WTC11 (cell line): ENCODE measurements around the gene NSL1. TPM values are rescaled to one million over a fixed set of nuclear protein-coding genes. Genes with fewer than 3 reads are reported as not detected.

ENCODE experiments used
- ATAC-seq: fragments of 200-7000 bp; cut with Tn5 transposase; 2 replicates; pipeline ENCODE4 v1.10.0; 2021; ENCODE audit warnings: mild to moderate bottlenecking, moderate library complexity
- CTCF ChIA-PET: fragments of 300-600 bp; sonication (Branson Sonifier 250); formaldehyde crosslinking; loops from one replicate; lab custom pipeline; 2021; ENCODE audit warnings: antibody characterized with exemption; lab: Charles Lee
- POLR2A ChIA-PET: fragments of 350-600 bp; sonication (Branson Sonifier 250); formaldehyde crosslinking; loops from one replicate; lab custom pipeline; 2021; ENCODE audit warnings: antibody characterized with exemption; lab: Charles Lee
- DNase-seq: peaks from one replicate; pipeline ENCODE4 v3.0.0; 2021; ENCODE audit warnings: low spot score
- H3K27ac Mint-ChIP-seq: 2 replicates; pipeline ENCODE4 v1.8.0; 2021; ENCODE audit warnings: mixed read lengths
- H3K27me3 Mint-ChIP-seq: 2 replicates; pipeline ENCODE4 v1.8.0; 2021; ENCODE audit warnings: low read depth, mild to moderate bottlenecking, moderate library complexity, mixed read lengths
- H3K36me3 Mint-ChIP-seq: 2 replicates; pipeline ENCODE4 v1.8.0; 2021; ENCODE audit warnings: mixed read lengths
- H3K4me1 Mint-ChIP-seq: 2 replicates; pipeline ENCODE4 v1.8.0; 2022; ENCODE audit warnings: mixed read lengths
- H3K4me3 Mint-ChIP-seq: 2 replicates; pipeline ENCODE4 v1.8.0; 2021; ENCODE audit warnings: mild to moderate bottlenecking, moderate library complexity, mixed read lengths
- H3K9me3 Mint-ChIP-seq: 2 replicates; pipeline ENCODE4 v1.8.0; 2021; ENCODE audit warnings: mixed read lengths
- ATF3 ChIP-seq: sonication (generic); formaldehyde crosslinking; conservative IDR thresholded peaks from 2 replicates; pipeline ENCODE4 v1.8.1; 2022; ENCODE audit warnings: mild to moderate bottlenecking, missing genetic modification reagents
- CREM ChIP-seq: sonication (generic); formaldehyde crosslinking; IDR thresholded peaks from 2 replicates; pipeline ENCODE4 v1.8.1; 2022; ENCODE audit warnings: mild to moderate bottlenecking, missing genetic modification reagents, moderate library complexity
- CTCF ChIP-seq: fragments of 200-600 bp; IDR thresholded peaks from 2 replicates; pipeline ENCODE4 v1.8.0; 2022; ENCODE audit warnings: antibody characterized with exemption
- GRHL2 ChIP-seq: fragments of 250-450 bp; sonication (Bioruptor Pico); IDR thresholded peaks from 2 replicates; pipeline ENCODE4 v1.8.0; 2022; ENCODE audit warnings: mild to moderate bottlenecking, moderate library complexity; ENCODE audit not compliant: insufficient replicate concordance, severe bottlenecking
- GTF2I ChIP-seq: fragments of 250-450 bp; sonication (Bioruptor Pico); conservative IDR thresholded peaks from 2 replicates; pipeline ENCODE4 v1.4.0; 2021; ENCODE audit warnings: mild to moderate bottlenecking
- HMGA2 ChIP-seq: fragments of 250-450 bp; sonication (Bioruptor Pico); IDR thresholded peaks from 2 replicates; pipeline ENCODE4 v1.4.0; 2021; ENCODE audit warnings: mild to moderate bottlenecking, moderate library complexity
- HMGXB4 ChIP-seq: sonication (generic); formaldehyde crosslinking; IDR thresholded peaks from 2 replicates; pipeline ENCODE4 v1.8.1; 2023; ENCODE audit warnings: mild to moderate bottlenecking, moderate library complexity, missing genetic modification reagents
- NFATC4 ChIP-seq: fragments of 250-450 bp; sonication (Bioruptor Pico); IDR thresholded peaks from 2 replicates; pipeline ENCODE4 v1.9.0; 2021; ENCODE audit warnings: mild to moderate bottlenecking
- NFE2L1 ChIP-seq: sonication (generic); formaldehyde crosslinking; IDR thresholded peaks from 2 replicates; pipeline ENCODE4 v1.8.1; 2023; ENCODE audit warnings: missing genetic modification reagents
- NR2C2 ChIP-seq: sonication (generic); formaldehyde crosslinking; IDR thresholded peaks from 2 replicates; pipeline ENCODE4 v1.8.0; 2022; ENCODE audit warnings: mild to moderate bottlenecking, missing genetic modification reagents
- SMAD4 ChIP-seq: sonication (generic); formaldehyde crosslinking; IDR thresholded peaks from 2 replicates; pipeline ENCODE4 v1.8.0; 2022; ENCODE audit warnings: mild to moderate bottlenecking, missing genetic modification reagents
- USF2 ChIP-seq: sonication (generic); formaldehyde crosslinking; IDR thresholded peaks from 2 replicates; pipeline ENCODE4 v1.8.1; 2023; ENCODE audit warnings: mild to moderate bottlenecking, missing genetic modification reagents, moderate library complexity
- ZNF232 ChIP-seq: sonication (generic); formaldehyde crosslinking; IDR thresholded peaks from 2 replicates; pipeline ENCODE4 v1.8.0; 2022; ENCODE audit warnings: mild to moderate bottlenecking, missing genetic modification reagents
- ZNF263 ChIP-seq: sonication (generic); formaldehyde crosslinking; IDR thresholded peaks from 2 replicates; pipeline ENCODE4 v1.8.1; 2022; ENCODE audit warnings: low read depth, mild to moderate bottlenecking, moderate library complexity, missing genetic modification reagents
- ZNF281 ChIP-seq: sonication (generic); formaldehyde crosslinking; IDR thresholded peaks from 2 replicates; pipeline ENCODE4 v1.8.0; 2023; ENCODE audit warnings: mild to moderate bottlenecking, missing genetic modification reagents
- ZNF396 ChIP-seq: fragments of 250-450 bp; sonication (Bioruptor Pico); IDR thresholded peaks from 2 replicates; pipeline ENCODE4 v1.8.0; 2021; ENCODE audit warnings: mild to moderate bottlenecking, moderate library complexity, borderline replicate concordance
- total RNA-seq: library from RNA; stranded (reverse); gene quantifications from 3 replicates; pipeline ENCODE4 v1.2.3, GENCODE V29; 2021
- TF ChIP-seq, protein P1 (sequence below): fragments of 250-450 bp; sonication (Bioruptor Pico); IDR thresholded peaks from 2 replicates; pipeline ENCODE4 v1.9.0; 2021; ENCODE audit warnings: mild to moderate bottlenecking
- TF ChIP-seq, protein P2 (sequence below): fragments of 250-450 bp; sonication (Bioruptor Pico); IDR thresholded peaks from 2 replicates; pipeline ENCODE4 v1.8.0; 2021; ENCODE audit warnings: mild to moderate bottlenecking
- TF ChIP-seq, protein P3 (sequence below): sonication (generic); formaldehyde crosslinking; IDR thresholded peaks from 2 replicates; pipeline ENCODE4 v1.8.1; 2023; ENCODE audit warnings: mild to moderate bottlenecking, missing genetic modification reagents, borderline replicate concordance

NSL1 gene
- total RNA-seq, 1 experiment from 2014 or later, result 55.7 TPM

- H3K27me3 Mint-ChIP-seq, result peaks cover 4% of the 10 kb centered on the region
- no peak overlapping the region for H3K27ac Mint-ChIP-seq
- H3K36me3 Mint-ChIP-seq, result peaks cover 6% of the 10 kb centered on the region
- no peak for ATAC-seq
- ChIA-PET POLR2A (no interaction called here), CTCF (interaction anchor here (0.6 to 1.0 kb wide), 4 partner anchors 40 to 241 kb away, joined by 3 to 6 read pairs (median 4); no protein-coding TSS in a partner anchor)
- no peak for DNase-seq
- H3K9me3 Mint-ChIP-seq, result peaks cover 13% of the 10 kb centered on the region
- H3K4me3 Mint-ChIP-seq, result no peak overlapping the region
- H3K4me1 Mint-ChIP-seq, result no peaks in the 10 kb centered on the region
- TF ChIP-seq, protein P1, sequence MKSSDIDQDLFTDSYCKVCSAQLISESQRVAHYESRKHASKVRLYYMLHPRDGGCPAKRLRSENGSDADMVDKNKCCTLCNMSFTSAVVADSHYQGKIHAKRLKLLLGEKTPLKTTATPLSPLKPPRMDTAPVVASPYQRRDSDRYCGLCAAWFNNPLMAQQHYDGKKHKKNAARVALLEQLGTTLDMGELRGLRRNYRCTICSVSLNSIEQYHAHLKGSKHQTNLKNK (CRISPR knock-in tag), result no peak
- TF ChIP-seq NFATC4 (CRISPR knock-in tag), result no peak
- no peak for TF ChIP-seq ATF3 (CRISPR knock-in tag)
- TF ChIP-seq GTF2I (CRISPR knock-in tag), result no peak
- TF ChIP-seq ZNF232 (CRISPR knock-in tag), result no peak
- no peak for TF ChIP-seq HMGXB4 (CRISPR knock-in tag)
Observed at GRCh38 chr1:212718499-212718898, 73.1 kb downstream of the NSL1 start.

GRCh38 chr1:212716161-212716560 lies 75.4 kb downstream of the NSL1 start:
- CTCF ChIA-PET, result interaction anchor here (0.9 to 1.3 kb wide), 4 partner anchors 34 to 280 kb away, joined by 3 to 4 read pairs (median 4); no protein-coding TSS in a partner anchor
- DNase-seq (no peak), ATAC-seq (no peak)
- H3K36me3 Mint-ChIP-seq, result no peaks in the 10 kb centered on the region
- no peaks in the 10 kb centered on the region for H3K4me1 Mint-ChIP-seq
- no peak overlapping the region for H3K4me3 Mint-ChIP-seq
- H3K27ac Mint-ChIP-seq, result no peak overlapping the region
- H3K9me3 Mint-ChIP-seq, result peaks cover 12% of the 10 kb centered on the region
- POLR2A ChIA-PET, result no interaction called here
- H3K27me3 Mint-ChIP-seq, result peaks cover 5% of the 10 kb centered on the region
- TF ChIP-seq SMAD4 (CRISPR knock-in tag) (no peak), CTCF (no peak), CREM (CRISPR knock-in tag) (no peak), NR2C2 (no peak), HMGA2 (CRISPR knock-in tag) (no peak), GRHL2 (CRISPR knock-in tag) (no peak), ZNF232 (CRISPR knock-in tag) (no peak), ZNF396 (no peak), NFE2L1 (CRISPR knock-in tag) (no peak), USF2 (no peak), ZNF263 (CRISPR knock-in tag) (no peak), ZNF281 (CRISPR knock-in tag) (no peak)
- TF ChIP-seq, protein P2, sequence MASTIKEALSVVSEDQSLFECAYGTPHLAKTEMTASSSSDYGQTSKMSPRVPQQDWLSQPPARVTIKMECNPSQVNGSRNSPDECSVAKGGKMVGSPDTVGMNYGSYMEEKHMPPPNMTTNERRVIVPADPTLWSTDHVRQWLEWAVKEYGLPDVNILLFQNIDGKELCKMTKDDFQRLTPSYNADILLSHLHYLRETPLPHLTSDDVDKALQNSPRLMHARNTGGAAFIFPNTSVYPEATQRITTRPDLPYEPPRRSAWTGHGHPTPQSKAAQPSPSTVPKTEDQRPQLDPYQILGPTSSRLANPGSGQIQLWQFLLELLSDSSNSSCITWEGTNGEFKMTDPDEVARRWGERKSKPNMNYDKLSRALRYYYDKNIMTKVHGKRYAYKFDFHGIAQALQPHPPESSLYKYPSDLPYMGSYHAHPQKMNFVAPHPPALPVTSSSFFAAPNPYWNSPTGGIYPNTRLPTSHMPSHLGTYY (CRISPR knock-in tag), result no peak
- TF ChIP-seq, protein P3, sequence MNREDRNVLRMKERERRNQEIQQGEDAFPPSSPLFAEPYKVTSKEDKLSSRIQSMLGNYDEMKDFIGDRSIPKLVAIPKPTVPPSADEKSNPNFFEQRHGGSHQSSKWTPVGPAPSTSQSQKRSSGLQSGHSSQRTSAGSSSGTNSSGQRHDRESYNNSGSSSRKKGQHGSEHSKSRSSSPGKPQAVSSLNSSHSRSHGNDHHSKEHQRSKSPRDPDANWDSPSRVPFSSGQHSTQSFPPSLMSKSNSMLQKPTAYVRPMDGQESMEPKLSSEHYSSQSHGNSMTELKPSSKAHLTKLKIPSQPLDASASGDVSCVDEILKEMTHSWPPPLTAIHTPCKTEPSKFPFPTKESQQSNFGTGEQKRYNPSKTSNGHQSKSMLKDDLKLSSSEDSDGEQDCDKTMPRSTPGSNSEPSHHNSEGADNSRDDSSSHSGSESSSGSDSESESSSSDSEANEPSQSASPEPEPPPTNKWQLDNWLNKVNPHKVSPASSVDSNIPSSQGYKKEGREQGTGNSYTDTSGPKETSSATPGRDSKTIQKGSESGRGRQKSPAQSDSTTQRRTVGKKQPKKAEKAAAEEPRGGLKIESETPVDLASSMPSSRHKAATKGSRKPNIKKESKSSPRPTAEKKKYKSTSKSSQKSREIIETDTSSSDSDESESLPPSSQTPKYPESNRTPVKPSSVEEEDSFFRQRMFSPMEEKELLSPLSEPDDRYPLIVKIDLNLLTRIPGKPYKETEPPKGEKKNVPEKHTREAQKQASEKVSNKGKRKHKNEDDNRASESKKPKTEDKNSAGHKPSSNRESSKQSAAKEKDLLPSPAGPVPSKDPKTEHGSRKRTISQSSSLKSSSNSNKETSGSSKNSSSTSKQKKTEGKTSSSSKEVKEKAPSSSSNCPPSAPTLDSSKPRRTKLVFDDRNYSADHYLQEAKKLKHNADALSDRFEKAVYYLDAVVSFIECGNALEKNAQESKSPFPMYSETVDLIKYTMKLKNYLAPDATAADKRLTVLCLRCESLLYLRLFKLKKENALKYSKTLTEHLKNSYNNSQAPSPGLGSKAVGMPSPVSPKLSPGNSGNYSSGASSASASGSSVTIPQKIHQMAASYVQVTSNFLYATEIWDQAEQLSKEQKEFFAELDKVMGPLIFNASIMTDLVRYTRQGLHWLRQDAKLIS, result no peak
